Esophagus muscularis mucosa (tissue), 4 donors: ENCODE results near the gene GGTLC2.
"Not testable (repeated sequence)": the region's sequence is repeated elsewhere in the genome, so short reads cannot be mapped to it uniquely, and the experiment has no call there.

ENCODE experiments used
- CTCF ChIP-seq, 3 experiments: fragments of 200-600 bp in 2 of 3; fragments of 450-650 bp in 1 of 3; sonication (generic) in 2 of 3; IDR thresholded peaks; one replicate each; pipeline ENCODE4 v1.5.1; 2017 to 2019; ENCODE audit warnings: antibody characterized with exemption in 3 of 3, mild to moderate bottlenecking in 2 of 3, moderate library complexity in 1 of 3
- EP300 ChIP-seq: sonication (generic); formaldehyde crosslinking; IDR thresholded peaks from one replicate; pipeline ENCODE4 v1.6.1; 2017; ENCODE audit warnings: antibody characterized with exemption
- POLR2A ChIP-seq: fragments of 450-650 bp; IDR thresholded peaks from one replicate; pipeline ENCODE4 v1.6.1; 2017; ENCODE audit warnings: antibody characterized with exemption, moderate library complexity, mild to moderate bottlenecking, low read depth

DNA sequence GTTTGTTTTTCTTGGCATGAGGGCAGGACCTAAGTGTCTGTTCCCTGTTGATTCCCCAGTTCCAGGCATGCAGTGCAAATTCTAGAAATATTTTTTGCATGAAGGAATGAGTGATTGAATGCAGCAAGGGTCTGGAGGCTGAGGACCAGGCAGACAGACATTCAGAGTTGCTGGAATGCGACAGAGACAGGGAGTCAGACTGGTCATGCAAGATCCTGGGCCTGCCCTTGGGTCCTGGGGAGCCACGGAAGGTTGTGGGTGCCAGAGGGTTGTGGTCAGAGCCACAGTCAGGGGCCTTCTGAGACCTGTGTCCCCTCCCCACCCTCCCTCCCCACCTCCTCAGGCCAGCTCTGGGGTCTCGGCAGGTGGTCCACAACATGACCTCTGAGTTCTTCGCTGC, 1.6 kb downstream of the GGTLC2 start:
- not testable (repeated sequence) for TF ChIP-seq CTCF (IDR thresholded peaks at IDR 0.05); POLR2A; EP300
